Kidney (tissue), 14 donors: ENCODE measurements around the gene JADE2. TPM values are rescaled to one million over a fixed set of nuclear protein-coding genes. Genes with fewer than 3 reads are reported as not detected.

Experiments
- DNase-seq, 5 donors: peaks; one replicate each; pipeline ENCODE4 v3.0.0-alpha.2; 2013 to 2020
- FAIRE-seq: peaks from 2 replicates; lab custom pipeline; 2012; peaks lifted over from hg19 to GRCh38; lab: Jason Lieb, UNC
- H3K27ac ChIP-seq, 2 donors: one replicate each; pipeline ENCODE4 v1.7.0; 2013; ENCODE audit warnings: low read depth in 2 of 2, low read length in 2 of 2, inconsistent platforms in 1 of 2
- H3K27me3 ChIP-seq: one replicate; pipeline ENCODE4 v1.7.1; 2013; ENCODE audit warnings: low read length, inconsistent platforms; ENCODE audit not compliant: control insufficient read depth, insufficient read depth
- H3K36me3 ChIP-seq, 3 donors: one replicate each; pipeline versions ENCODE4 v1.7.0 to v1.7.1; 2013; ENCODE audit warnings: low read length in 3 of 3, control low read depth in 1 of 3, inconsistent platforms in 1 of 3; ENCODE audit not compliant: insufficient read depth in 3 of 3, control insufficient read depth in 2 of 3
- H3K4me1 ChIP-seq, 3 donors: one replicate each; pipeline versions ENCODE4 v1.7.0 to v1.7.1; 2013; ENCODE audit warnings: low read length in 3 of 3, inconsistent platforms in 1 of 3, low read depth in 1 of 3; ENCODE audit not compliant: control insufficient read depth in 2 of 3, insufficient read depth in 2 of 3
- H3K4me3 ChIP-seq, 3 donors: one replicate each; pipeline versions ENCODE4 v1.7.0 to v1.8.1; 2013; ENCODE audit warnings: low read length in 3 of 3, control low read depth in 1 of 3, inconsistent platforms in 1 of 3
- H3K9ac ChIP-seq, 3 donors: one replicate each; pipeline versions ENCODE4 v1.7.0 to v1.7.1; 2013; ENCODE audit warnings: low read length in 3 of 3, control low read depth in 1 of 3, inconsistent platforms in 1 of 3
- H3K9me3 ChIP-seq, 3 donors: one replicate each; pipeline versions ENCODE4 v1.7.0 to v1.7.1; 2013; ENCODE audit warnings: low read length in 3 of 3, control low read depth in 1 of 3, inconsistent platforms in 1 of 3; ENCODE audit not compliant: control insufficient read depth in 2 of 3, insufficient read depth in 1 of 3
- intact Hi-C: fragments of 100-400 bp; cut with DNase I; formaldehyde crosslinking; loops from one replicate; pipeline ENCODE4 v1.11.1; 2022
- polyA plus RNA-seq: library from polyadenylated mRNA; stranded (reverse); fragments of 350-450 nt; fragmentation: Illumina TruSeq; extraction: RNeasy Lipid Tissue Mini Kit (QIAGEN cat#74804); gene quantifications from one replicate; pipeline ENCODE4 v1.2.3, GENCODE V29; 2014; ENCODE audit warnings: low read depth, low replicate concordance; ENCODE audit not compliant: insufficient read depth
- total RNA-seq: library from RNA; stranded (reverse); fragmentation: NEBNext Ultra II Directional; extraction: Animal tissue kit (Norgen Biotek cat#: 25700); gene quantifications from one replicate; pipeline ENCODE4 v1.2.1, GENCODE V29; 2021
- TF ChIP-seq, protein P1 (sequence below): IDR thresholded peaks from 3 replicates; pipeline ENCODE4 v1.5.1; 2012; ENCODE audit warnings: mild to moderate bottlenecking, moderate library complexity, borderline replicate concordance; ENCODE audit not compliant: insufficient read depth; ENCODE audit errors: extremely low read depth
- donor health status: control.
- donor health status: control.
- donor health status: control.
- donor health status: control.
- donor health status: control.
- donor health status: DM: yes; HTN: yes; CAD: no.
- donor health status: Normal renal cell carcinoma (clear cell type).

The JADE2 gene
- total and polyA plus RNA-seq, 2 donors from 2014 or later, result 9.2 to 99.6 TPM

- peaks cover 0 to 54% (median 40%) of the 10 kb centered on the region in 3 donors for H3K36me3 ChIP-seq
These were observed 14.3 kb downstream of the JADE2 start for GRCh38 chr5:134539732-134540131.

DNA sequence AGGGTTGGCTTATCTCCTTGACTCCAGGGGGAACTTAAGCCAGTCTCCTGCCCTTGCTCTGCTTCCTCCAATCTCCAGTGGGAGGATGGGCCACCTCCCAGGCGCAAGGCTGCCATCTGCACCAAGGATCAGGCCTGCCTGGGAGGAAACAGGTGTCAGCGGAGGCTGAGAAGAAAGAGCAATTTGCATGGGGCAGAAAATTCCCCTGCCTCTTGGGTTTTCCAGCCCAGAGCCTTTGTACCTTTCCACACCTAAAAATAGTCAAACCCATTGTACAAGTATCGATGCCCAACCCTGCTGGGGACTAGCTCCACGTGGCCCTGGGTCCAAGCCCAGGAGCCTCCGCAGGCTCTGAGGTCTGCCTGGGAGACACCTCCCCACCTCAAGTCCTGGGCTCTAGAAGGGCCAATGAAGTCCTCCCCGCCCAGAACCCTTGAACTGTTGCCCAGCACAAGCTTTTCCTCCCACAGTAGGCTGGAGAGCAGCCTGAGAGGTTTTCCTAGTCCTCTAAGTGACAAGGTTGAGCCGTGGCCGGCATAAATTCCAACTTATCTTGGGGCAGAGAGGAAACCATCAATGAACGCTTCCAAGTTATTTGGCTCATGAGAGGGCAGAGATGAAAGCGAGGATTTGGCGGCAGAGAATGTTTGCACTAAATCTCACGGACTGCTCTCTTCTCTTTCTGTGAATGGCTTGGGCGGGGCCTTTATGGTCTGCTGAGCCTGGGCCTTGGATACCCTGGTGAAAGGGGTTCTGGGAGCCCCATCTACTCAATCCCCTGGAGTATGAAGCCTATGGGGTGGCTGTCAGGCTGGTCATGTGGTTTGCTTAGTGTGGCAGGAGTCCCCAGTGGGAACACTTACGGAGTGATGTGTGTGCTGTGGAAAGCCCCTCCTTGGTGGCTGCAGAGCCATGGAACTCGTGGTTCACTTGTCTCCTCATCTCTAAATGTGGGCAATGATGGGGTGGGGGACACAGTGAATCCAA is 15.6 kb downstream of the JADE2 start:
- H3K27me3 ChIP-seq, result no peaks in the 10 kb centered on the region
- intact Hi-C loops, result no loop called here
- TF ChIP-seq, protein P1, sequence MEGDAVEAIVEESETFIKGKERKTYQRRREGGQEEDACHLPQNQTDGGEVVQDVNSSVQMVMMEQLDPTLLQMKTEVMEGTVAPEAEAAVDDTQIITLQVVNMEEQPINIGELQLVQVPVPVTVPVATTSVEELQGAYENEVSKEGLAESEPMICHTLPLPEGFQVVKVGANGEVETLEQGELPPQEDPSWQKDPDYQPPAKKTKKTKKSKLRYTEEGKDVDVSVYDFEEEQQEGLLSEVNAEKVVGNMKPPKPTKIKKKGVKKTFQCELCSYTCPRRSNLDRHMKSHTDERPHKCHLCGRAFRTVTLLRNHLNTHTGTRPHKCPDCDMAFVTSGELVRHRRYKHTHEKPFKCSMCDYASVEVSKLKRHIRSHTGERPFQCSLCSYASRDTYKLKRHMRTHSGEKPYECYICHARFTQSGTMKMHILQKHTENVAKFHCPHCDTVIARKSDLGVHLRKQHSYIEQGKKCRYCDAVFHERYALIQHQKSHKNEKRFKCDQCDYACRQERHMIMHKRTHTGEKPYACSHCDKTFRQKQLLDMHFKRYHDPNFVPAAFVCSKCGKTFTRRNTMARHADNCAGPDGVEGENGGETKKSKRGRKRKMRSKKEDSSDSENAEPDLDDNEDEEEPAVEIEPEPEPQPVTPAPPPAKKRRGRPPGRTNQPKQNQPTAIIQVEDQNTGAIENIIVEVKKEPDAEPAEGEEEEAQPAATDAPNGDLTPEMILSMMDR, result no peak
- H3K9ac ChIP-seq, result no peak overlapping the region
- FAIRE-seq, result no peak
- H3K4me1 ChIP-seq, result peaks cover 3 to 9% (median 6%) of the 10 kb centered on the region in 3 donors
- DNase-seq, result no peak
- no peak overlapping the region for H3K4me3 ChIP-seq
- peaks cover 0 to 63% (median 39%) of the 10 kb centered on the region in 3 donors for H3K36me3 ChIP-seq
- H3K27ac ChIP-seq, result no peak overlapping the region
- no peaks in the 10 kb centered on the region for H3K9me3 ChIP-seq

More at GRCh38 chr5:134539732-134540131, 14.3 kb downstream of the JADE2 start:
- no peaks in the 10 kb centered on the region for H3K27me3 ChIP-seq
- H3K4me3 ChIP-seq, result no peak overlapping the region
- peaks cover 0 to 6% (median 0%) of the 10 kb centered on the region in 3 donors for H3K4me1 ChIP-seq
- TF ChIP-seq, protein P1, result no peak
- H3K27ac ChIP-seq, result no peak overlapping the region
- FAIRE-seq (no peak), DNase-seq (no peak)
- H3K9ac ChIP-seq, result no peak overlapping the region
- intact Hi-C loops, result no loop called here
- H3K9me3 ChIP-seq, result no peaks in the 10 kb centered on the region

DNA sequence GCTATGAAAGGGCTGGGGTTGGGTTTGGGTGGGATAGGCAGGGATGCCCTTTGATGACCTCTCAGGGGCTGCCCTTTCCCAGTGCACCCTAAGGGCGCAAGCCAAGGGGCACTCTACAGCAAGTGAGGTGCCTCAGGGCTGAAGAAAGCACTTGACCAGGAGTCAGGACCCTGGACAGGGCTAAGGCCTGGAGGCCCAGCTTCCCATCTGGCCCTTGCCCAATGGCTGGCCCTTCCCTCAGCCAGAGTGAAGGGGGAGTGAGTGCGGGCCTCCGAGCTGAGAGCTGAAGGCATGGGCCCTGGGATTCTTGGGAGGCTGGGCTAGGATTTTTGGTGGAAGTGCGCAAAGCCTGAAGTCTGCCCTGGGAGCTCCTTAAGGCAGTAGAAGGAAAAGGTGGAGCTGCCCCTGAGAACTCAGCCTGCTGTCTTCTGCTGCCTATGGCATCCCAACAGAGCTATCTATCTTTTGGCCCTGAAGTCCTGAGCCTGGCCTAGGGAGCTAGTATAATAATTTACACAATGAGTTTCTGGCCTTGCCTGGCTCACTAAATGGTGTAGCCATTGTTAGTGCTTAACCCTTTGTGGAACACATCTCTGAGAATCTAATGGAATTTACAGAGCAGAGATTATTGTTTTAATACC is 16.4 kb downstream of the JADE2 start:
- Histone ChIP-seq H3K9me3 (no peaks in the 10 kb centered on the region), H3K27ac (no peak overlapping the region), H3K9ac (no peak overlapping the region), H3K36me3 (peaks cover 0 to 57% (median 31%) of the 10 kb centered on the region in 3 donors), H3K27me3 (no peaks in the 10 kb centered on the region), H3K4me1 (peaks cover 3 to 9% (median 6%) of the 10 kb centered on the region in 3 donors), H3K4me3 (no peak overlapping the region)
- TF ChIP-seq, protein P1, result no peak
- no peak for FAIRE-seq
- intact Hi-C loops, result no loop called here
- DNase-seq, result peak in 4 of 5 donors; percentile 69 to 91 (median 82)
